Measurements from ENCODE around the gene CELF5. TPM values are rescaled to one million over a fixed set of nuclear protein-coding genes. Genes with fewer than 3 reads are reported as not detected.

Gene CELF5
- total and polyA plus RNA-seq, 9 of the 15 experiments (the other 6 are each of a cell fraction or from before 2014, with no cell fraction given) = 0.01 to 0.56 (median 0.22) TPM

DNA sequence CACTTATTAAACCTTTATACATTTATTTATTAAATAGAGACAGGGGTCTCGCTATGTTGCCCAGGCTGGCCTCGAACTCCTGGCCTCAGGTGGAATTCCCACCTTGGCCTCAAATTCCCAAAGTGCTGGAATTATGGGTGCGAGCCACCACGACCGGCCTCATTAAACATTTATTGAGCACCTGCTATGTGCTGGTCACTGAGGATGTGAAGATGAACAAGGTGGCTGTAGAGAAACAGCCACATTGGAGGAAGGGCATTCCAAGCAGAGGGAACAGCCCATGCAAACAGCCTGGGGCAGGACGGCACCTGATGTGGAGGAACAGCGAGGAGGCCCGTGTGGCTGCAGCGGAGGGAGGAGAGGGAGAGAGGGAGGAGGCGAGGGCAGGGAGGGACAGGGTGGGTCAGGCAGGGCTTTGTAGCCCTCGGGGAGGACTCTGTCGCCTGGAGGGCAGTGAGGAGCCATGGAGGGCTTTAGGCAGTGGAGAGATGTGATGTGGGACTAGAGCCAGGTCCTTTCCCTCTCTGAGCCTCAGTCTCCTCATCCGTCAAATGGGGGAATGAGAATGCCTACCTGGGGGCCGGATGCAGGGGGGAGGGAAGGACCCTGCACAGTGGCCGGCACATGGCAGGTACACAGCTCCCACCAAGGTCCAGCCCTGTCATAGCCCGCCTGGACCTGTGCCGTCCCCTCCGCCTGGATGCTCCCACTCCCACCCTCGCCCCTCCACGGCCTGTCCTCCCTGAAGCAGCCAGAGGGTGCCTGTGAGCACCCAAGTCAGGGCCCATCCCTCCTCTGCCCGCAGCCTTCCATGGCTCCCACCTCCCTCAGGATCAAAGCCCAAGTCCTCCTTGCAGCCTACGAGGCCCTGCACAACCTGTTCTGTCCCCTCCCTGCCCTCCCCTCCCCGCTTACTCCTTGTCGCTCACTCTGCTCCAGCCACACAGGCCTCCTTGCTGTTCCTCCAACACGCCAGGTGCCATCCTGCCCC lies 120.4 kb downstream of the CELF5 start (continued):
- TF ChIP-seq U2AF1 (optimal IDR thresholded peaks at IDR 0.05; ENCODE audit: low read depth, low read length) (no peak), ZNF263 (CRISPR knock-in tag; IDR thresholded peaks at IDR 0.05; ENCODE audit: borderline replicate concordance) (0 out of 2 replicates have a peak, but pooled peaks have one; percentile 46), HDAC1 (IDR thresholded peaks at IDR 0.05) (no peak), MCM5 (IDR thresholded peaks at IDR 0.05; ENCODE audit: low read depth) (no peak), STAT5B (CRISPR knock-in tag; IDR thresholded peaks at IDR 0.05) (no peak), HDAC8 (tag; IDR thresholded peaks at IDR 0.05) (no peak), JUNB (CRISPR knock-in tag; conservative IDR thresholded peaks at IDR 0.05) (no peak), EP400 (IDR thresholded peaks at IDR 0.05) (no peak), RBM25 (IDR thresholded peaks at IDR 0.05; ENCODE audit: low read depth, low read length, severe bottlenecking) (peak; percentile 66), BCOR (IDR thresholded peaks at IDR 0.05) (peak; percentile 28; the same call in 1 of the 2 replicates), GTF2F1 (IDR thresholded peaks at IDR 0.05; ENCODE audit: low read depth, low read length) (no peak), SMARCA5 (IDR thresholded peaks at IDR 0.05) (0 out of 2 replicates have a peak, but pooled peaks have one; percentile 42), PHB (CRISPR knock-in tag; IDR thresholded peaks at IDR 0.05) (no peak), ELF4 (CRISPR knock-in tag; IDR thresholded peaks at IDR 0.05) (no peak), HES1 (IDR thresholded peaks at IDR 0.05; ENCODE audit: low read depth) (no peak), SMC3 (conservative IDR thresholded peaks at IDR 0.05; ENCODE audit: insufficient read depth, low read depth, low read length) (no peak), E2F4 (CRISPR knock-in tag; IDR thresholded peaks at IDR 0.05; ENCODE audit: low read depth) (no peak), ADNP (tag; IDR thresholded peaks at IDR 0.05) (no peak), ZNF740 (CRISPR knock-in tag; IDR thresholded peaks at IDR 0.05) (no peak), ZNF740 (tag; IDR thresholded peaks at IDR 0.05) (peak in 1 of 2 experiments; percentile 49; a peak in 1 of 4 replicates), ZNF121 (CRISPR knock-in tag; conservative IDR thresholded peaks at IDR 0.05) (peak; percentile 83), HOXB6 (CRISPR knock-in tag; IDR thresholded peaks at IDR 0.05; ENCODE audit: borderline replicate concordance) (no peak)
- TF ChIP-seq, protein P1, sequence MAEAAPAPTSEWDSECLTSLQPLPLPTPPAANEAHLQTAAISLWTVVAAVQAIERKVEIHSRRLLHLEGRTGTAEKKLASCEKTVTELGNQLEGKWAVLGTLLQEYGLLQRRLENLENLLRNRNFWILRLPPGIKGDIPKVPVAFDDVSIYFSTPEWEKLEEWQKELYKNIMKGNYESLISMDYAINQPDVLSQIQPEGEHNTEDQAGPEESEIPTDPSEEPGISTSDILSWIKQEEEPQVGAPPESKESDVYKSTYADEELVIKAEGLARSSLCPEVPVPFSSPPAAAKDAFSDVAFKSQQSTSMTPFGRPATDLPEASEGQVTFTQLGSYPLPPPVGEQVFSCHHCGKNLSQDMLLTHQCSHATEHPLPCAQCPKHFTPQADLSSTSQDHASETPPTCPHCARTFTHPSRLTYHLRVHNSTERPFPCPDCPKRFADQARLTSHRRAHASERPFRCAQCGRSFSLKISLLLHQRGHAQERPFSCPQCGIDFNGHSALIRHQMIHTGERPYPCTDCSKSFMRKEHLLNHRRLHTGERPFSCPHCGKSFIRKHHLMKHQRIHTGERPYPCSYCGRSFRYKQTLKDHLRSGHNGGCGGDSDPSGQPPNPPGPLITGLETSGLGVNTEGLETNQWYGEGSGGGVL (CRISPR knock-in tag; IDR thresholded peaks at IDR 0.05) = no peak

Data from K562 (cell line).